HG02763 (cell line): Measurements from ENCODE around the gene STK11IP.
"Not testable (repeated sequence)": the region's sequence is repeated elsewhere in the genome, so short reads cannot be mapped to it uniquely, and the experiment has no call there.

Experiments used
- ATAC-seq: cut with Tn5 transposase; IDR thresholded peaks from one replicate; pipeline ENCODE4 v1.9.1; 2021; ENCODE audit warnings: mild to moderate bottlenecking, moderate library complexity; ENCODE audit not compliant: unreplicated experiment

Gene STK11IP

DNA sequence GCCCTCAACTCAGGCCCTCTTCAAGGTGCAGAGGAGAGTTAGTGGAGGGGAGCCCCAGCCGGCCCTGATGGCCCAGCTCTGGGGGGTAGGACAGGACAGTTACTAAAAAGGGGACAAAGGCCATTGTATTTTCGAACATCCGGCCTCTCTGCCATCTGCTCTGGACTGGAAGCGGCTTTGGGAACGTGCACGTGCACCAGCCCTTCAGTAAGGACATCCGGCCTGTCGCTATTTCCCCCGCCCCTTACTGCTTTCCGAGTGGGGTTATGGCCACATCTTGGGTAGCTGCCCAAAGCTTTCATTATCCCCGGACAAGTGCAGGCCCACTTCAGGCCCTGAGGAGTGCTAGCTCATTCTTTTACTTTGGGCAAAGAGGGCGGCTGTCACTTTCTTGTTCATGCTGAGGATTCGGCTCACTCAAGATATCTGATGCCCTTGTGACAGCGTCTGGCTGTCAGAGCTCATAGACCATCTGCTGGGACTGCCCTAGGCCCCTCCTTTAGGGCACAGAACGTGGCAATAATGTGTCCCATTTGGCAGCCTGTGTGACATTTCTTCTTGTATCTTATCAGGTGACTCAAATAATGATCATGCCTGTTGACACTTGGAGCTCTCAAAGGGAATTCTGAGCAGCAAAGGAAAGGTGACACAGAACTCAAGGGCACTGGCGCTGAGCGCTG is 47.3 kb downstream of the STK11IP start:
- no peak for ATAC-seq

DNA sequence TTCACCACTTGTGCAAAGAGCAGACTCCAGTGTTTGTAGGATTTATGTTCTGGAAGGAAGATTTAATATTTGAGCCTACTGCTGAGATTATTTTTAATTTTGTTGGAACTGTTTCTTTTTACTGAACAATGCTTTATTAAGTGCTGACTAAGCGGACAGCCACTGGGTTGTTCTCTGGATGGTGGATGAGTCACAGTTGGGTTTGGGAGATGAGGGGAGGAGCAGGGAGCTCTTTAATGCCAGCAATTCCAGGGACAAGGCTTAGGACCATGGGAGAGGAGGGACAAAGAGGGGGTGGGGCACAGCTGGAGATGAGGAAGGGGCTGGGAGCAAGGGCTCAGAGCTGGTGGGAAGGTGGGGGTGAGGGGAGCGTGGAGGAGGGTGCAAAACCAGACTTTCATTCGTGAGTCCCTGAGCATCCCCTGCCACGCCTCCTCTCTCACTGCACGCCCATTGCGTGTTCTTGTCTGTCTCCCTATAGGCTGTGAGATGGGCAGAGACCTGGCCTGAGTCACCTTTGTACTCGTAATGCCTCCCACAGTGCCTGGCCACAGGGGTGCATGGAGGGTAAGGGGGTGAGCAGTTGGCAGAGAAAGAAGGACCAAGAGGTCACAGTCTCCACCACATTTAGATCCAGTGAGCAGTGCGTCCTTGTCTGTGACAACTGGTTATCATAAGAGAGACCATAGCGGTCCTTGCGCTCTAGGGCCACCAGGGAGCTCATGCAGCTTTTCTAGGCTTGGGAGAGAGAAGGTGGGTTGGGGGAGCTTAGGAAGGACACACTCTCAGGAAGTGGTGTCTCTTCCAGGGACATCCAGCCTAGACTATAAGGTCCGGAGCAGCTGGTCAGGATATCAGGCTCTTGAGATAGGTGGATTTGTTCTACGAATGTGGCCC is 48.2 kb downstream of the STK11IP start:
- no peak for ATAC-seq

DNA sequence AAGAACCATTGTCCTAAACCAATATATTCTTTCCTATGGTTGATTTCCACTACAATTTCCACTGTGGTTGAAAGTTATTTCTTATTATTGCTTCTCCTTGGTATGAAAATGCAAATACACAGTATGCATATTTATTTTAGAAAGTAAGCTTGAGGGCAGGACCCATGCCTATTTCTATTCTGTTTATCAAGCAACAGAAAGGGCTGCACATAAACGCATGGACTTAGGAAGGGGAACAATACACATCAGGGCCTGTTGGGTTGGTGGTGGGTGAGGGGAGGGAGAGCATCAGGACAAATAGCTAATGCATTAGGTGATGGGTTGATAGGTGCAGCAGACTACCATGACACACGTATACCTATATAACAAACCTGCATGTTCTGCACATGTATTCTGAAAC is 50.5 kb downstream of the STK11IP start:
- no peak for ATAC-seq

DNA sequence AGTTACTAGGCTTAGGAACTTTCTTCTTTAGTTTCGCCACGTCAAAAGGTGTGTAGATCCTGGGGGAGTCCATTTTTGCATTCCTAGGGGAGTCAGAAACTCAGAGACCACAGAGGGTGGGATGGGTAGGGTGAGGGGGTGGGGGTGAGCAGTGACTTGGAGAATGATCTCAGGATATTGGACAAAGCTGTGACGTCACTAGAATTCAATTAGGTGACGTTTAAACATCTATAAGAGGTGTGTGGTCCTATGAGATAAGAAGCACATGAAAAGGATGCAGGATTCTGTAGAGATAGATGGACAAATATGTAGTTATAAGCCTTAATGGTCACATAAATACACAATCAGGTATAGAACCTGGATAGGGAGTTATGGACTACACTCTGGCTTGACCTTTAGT is 51.3 kb downstream of the STK11IP start:
- no peak for ATAC-seq

DNA sequence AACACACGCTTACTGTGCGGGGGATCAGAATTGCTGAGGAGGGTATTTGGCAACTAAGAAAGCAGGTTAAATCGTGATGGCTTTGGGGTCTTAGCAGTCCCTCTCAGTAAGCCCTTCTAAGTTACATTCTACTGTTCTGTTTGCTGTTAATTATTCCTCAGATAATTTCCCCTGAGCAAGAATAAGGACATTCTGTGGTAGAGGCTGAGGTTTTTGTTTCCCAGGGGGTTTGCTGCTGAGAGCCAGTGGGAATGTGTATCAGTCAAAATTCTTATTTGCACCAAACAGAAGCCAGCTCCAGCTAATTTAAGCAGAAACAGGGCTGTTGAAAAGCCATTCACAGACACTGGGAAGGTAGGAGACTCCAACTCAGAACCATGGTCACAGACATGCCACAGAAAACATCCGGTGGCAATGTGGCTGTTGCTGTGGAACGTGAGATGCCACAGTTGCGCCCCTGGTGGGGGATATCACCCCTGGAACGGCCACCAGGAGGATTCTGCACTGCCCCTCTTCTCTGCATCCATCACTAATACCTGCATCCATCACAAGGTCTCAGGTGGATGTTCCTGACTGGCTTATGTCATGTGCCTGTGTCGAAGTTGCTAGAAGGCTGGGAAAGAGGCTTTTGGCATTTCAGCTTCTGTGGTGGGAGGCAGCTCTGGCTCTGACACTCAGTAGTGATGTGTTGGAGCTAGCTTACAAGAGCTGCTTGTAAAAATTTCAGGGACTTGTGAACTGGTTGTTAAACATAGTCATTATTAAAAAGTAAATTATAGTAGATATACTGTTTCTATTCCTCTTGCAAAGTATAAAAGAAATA is 53.0 kb downstream of the STK11IP start:
- ATAC-seq = no peak

DNA sequence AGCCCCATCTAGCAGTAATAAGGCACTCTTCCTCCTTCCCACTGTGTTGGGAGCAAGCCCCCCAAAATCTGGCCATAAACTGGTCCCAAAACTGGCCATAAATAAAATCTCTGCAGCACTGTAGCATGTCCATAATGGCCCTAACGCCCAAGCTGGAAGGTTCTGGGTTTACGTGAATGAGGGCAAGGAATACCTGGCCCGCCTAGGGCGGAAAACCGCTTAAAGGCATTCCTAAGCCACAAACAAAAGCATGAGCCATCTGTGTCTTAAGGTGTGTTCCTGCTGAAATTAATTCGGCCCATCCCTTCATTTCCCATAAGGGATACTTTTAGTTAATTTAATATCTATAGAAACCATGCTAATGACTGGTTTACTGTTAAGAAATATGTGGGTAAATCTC is 54.0 kb downstream of the STK11IP start:
- not testable (repeated sequence) for ATAC-seq

DNA sequence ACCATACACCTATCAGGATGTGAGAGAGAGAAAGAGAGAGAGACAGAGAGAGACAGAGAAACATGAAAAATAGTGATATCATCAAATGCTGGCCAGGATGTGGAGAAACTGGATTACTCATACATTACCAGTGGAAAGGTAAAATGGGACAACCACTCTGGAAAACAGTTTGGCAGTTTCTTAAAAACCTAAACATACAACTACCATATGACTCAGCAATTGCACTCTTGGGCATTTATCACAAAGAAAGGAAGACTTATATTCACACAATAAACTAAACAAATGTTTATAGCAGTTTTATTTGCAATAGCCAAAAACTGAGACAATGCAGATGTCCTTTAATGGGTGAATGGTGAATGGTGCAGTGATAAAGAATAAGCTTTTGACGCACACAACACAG is 58.9 kb downstream of the STK11IP start:
- no peak for ATAC-seq

DNA sequence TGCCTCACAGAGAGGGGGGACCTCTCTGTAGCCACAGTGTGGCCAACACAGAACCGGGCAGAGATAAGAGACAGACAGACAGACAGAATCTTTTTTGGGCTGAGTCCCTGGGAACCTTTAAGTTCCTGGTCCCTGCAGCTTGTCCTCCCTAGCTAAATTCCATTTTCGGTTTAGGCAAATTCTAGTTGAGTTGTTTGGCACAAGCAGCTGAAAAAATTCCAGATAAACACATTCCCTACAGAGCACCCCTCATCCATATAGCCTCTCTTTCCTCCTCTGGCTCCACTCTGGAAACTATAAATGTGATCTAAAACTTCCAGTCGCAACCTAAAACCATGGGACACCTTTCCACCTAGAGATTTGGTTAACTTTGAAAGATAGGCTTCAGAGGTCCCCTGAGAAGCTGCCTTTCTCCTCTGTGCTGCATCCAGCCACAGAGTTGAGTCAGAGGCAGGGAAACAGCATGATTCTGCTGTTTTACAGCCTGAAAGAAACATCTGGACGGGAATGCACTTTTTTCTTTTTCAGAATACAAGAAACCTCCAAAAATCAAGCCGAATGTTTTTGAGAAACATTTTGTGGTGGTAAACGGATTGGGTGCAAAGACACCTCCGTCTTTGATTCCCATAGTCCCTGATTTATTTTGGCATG is 60.7 kb downstream of the STK11IP start:
- ATAC-seq = no peak

DNA sequence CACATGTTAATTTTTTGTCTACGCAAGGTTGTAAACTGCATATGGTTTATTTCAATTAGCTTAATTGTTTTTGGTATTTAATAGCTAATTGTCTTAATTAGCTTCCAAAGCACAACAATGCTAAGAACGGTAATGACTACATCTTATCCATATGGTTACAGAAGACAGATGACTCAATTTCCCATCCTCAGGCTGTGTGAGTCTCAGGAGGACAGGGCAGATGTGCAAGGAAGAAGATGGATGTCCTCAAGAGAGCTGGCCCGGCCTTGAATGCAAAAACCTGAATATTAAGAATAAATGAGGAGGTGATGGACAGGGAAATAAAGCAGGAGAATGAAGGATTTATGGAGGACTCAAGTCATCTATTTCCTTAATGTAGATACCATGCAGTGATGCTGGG is 61.2 kb downstream of the STK11IP start:
- ATAC-seq = no peak

DNA sequence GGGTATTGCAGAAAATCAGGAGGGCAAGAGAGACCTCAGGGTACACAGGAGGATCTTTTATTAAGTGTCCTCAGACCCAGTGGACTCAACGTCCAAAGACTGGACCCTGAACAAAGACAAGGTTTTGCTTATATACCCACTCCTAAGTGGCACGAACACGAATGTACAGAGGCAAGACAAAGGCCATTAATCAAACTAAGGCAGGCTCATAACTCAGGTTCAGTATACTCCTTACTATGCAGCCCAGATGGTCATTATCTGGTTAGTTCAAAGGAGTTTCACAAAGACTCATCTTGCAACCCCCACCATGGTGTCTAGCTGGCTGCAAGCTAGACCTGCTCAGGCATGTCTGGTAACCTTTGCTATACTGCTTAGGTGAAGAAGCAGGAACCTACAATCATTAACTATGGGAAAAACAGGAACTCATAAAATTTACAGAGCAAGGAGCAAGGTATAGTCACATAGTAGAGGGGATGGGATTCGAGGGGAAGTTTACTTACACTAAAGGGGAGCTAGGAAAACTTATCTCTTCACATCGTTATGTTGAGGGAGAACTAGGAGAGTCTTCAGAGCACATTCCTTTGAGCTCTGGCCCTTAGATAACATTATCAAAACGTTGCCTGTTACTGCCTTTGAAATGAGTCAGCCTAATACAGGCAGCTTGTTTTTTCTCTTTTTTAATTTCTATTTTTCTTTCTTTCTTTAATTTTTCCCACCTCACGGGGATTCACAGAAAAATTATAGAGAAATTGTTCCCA is 63.7 kb downstream of the STK11IP start:
- peak; percentile 89 for ATAC-seq

DNA sequence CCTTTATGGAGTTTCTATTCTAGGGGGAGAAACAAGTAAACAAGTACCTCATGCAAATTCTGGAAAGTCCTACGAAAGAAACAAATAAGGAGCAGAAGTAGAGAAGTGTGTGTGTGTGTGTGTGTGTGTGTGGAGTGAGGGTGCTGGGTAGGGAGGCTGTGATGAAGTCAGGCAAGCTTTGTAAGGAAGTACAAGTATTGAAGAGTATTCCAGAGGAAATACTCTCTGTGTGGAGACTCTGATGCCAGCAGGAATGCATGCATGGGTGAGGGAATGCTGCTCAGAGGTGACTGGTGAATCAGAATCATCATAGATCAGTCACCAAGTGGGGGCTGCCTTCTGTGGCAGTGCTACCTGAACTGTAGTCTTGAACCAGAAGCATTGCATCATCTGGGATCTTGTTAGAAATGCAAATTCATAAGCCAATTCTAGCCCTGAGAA is 64.3 kb downstream of the STK11IP start:
- ATAC-seq = peak; percentile 11

DNA sequence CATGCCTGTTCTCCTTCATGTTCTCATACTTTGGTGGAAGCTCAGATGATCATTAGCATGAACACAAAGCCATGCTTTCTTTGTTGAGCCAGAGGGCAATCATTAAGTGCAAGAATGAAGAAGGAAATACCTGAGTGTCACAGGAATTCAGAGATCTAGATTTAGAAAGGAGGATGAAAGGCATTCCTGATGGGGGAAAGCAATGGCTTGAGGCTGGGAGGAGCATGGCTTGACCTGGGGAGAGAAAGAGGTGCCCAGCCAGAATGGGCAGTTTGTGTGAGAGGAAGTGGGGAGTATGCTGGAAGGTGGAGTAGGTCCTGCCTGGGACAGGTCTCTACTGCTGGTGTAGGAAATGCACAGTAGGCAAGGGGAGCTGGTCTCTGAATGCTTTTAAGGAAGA is 64.9 kb downstream of the STK11IP start:
- no peak for ATAC-seq

DNA sequence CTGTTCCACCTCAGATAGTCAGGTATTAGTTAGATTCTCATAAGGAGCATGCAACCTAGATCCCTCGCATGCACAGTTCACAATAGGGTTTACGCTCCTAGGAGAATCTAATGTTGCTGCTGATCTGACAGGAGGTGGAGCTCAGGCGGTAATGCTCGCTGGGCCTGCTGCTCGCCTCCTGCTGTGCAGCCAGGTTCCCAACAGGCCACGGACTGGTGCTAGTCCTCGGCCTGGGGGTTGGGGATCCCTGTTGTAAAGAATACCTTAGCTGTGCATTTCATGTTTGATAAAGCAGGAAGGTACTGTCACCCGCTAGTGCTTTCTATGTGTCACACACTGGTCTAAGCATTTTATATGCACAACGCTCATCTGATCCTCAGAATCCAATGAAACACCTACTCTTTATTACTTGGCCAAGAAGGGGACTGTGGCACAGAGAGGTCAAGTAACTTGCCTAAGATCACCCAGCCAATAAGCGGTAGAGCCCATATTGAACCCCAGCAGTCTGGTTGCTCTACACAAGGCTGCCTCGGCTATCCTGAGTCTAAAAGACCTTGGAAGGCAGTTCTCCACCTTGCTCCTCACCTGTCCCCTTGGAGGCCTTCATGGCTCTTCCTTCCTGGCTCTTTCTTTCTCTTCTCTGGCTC is 65.6 kb downstream of the STK11IP start:
- no peak for ATAC-seq

DNA sequence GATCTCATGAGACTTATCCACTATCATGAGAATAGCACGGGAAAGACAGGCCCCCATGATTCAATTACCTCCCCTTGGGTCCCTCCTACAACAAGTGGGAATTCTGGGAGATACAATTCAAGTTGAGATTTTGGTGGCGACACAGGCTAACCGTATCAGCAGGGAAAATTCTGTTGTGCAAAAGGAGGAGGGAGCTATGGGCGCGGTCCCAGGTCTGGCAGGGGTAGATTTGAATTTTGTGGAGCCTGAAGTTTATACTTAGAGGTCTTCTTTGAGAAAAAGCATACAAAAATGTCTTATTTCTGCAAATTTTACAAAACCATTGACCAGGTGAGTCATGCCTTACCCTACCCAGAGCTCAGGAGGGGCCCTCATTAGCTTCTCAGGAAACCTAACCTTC is 66.4 kb downstream of the STK11IP start:
- no peak for ATAC-seq

DNA sequence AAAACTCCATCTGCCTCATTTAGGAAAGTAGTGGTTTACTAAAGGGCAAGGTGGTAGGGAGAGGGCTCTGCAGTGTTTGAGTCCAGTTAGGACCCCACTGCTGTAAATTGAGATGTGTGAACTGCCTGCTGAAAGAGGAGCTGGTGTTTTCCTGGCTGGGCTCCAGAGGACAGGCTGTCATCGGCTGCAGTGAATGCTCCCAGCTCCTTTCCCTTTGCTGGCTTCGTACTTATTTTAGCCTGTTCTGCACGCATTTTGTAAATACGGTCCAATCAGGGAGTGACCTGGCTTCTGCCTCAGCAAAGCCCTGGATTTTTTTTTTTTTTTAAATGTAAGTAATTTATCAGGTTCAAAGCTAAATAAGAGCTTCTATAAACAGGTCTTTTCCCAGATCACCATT is 67.3 kb downstream of the STK11IP start:
- no peak for ATAC-seq

DNA sequence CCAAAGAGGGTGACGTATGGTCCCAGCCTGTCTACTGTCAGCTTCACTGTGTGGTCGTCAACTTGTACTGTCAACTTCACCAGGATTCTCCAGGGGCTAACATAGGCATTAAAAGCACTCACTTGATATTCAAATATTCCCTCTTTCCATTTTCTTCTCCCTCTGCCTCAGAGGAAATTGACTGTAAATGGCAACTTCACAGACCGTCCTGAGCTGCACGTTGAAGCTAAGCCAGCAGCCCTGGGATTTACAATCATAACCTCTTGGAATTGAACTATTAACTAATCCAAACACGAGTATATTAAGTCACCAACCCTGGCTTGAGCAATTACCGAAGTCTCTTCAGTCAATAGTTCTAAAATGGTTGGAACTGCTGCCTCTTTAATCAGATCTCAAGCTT is 68.3 kb downstream of the STK11IP start:
- ATAC-seq = no peak
